Gastrocnemius medialis (tissue), 4 donors: ENCODE measurements around the gene PGK2. TPM values are rescaled to one million over a fixed set of nuclear protein-coding genes. Genes with fewer than 3 reads are reported as not detected.

ENCODE experiments used
- ATAC-seq, 2 donors: fragments of 150-250 bp; one replicate each; pipeline ENCODE4 v1.9.1; 2016
- DNase-seq, 2 donors: peaks; one replicate each; pipeline ENCODE4 v3.0.0-alpha.2; 2019
- H3K27ac ChIP-seq, 4 donors: fragments of 200-600 bp; sonication (generic); 1 replicate in 1 of 4; 2 replicates in 3 of 4; pipeline ENCODE4 v1.5.1; 2016 to 2018; ENCODE audit warnings: mild to moderate bottlenecking in 2 of 4, moderate library complexity in 1 of 4
- H3K27me3 ChIP-seq, 3 donors: fragments of 200-600 bp; sonication (generic) in 2 of 3; 1 replicate in 1 of 3; 2 replicates in 2 of 3; pipeline versions ENCODE4 v1.5.1 to v1.6.0; 2016 to 2019; ENCODE audit warnings: mild to moderate bottlenecking in 1 of 3, moderate library complexity in 1 of 3
- H3K36me3 ChIP-seq, 2 donors: fragments of 200-600 bp; sonication (generic) in 1 of 2; one replicate each; pipeline ENCODE4 v1.5.1; 2017 to 2018
- H3K4me1 ChIP-seq, 2 donors: fragments of 200-600 bp; sonication (generic) in 1 of 2; one replicate each; pipeline ENCODE4 v1.5.1; 2016 to 2017; ENCODE audit warnings: mild to moderate bottlenecking in 2 of 2
- H3K4me3 ChIP-seq, 4 donors: fragments of 200-600 bp; sonication (generic) in 3 of 4; 1 replicate in 1 of 4; 2 replicates in 3 of 4; pipeline ENCODE4 v1.5.1; 2016 to 2019; ENCODE audit warnings: mild to moderate bottlenecking in 2 of 4
- H3K9me3 ChIP-seq, 3 donors: fragments of 200-600 bp; sonication (generic) in 2 of 3; 1 replicate in 1 of 3; 2 replicates in 2 of 3; pipeline ENCODE4 v1.5.1; 2016 to 2019
- POLR2A ChIP-seq, 2 donors: fragments of 450-650 bp; IDR thresholded peaks; one replicate each; pipeline ENCODE4 v1.6.1; 2017; ENCODE audit warnings: antibody characterized with exemption in 2 of 2, mild to moderate bottlenecking in 2 of 2, moderate library complexity in 2 of 2
- in situ Hi-C, 4 donors: fragments of 200-750 bp; cut with MboI; loops; one replicate each; pipeline versions ENCODE4 v1.15.0 to v1.8.0; 2017; ENCODE audit warnings: low sequenced_read_pairs in 4 of 4
- intact Hi-C: fragments of 100-400 bp; cut with DNase I; formaldehyde crosslinking; loops from one replicate; pipeline ENCODE4 v1.15.1; 2023; ENCODE audit warnings: low total_unique reads
- total RNA-seq, 4 donors: library from RNA; depleted of rRNA; stranded (reverse); fragments of >200 nt; gene quantifications; one replicate each; pipeline versions ENCODE4 v1.1.0 to v1.2.3, GENCODE V29; 2016
- TF ChIP-seq, protein P1 (sequence below), 5 experiments: fragments of 450-650 bp in 3 of 5; fragments of 200-600 bp in 2 of 5; sonication (generic) in 2 of 5; IDR thresholded peaks in 4 of 5; conservative IDR thresholded peaks in 1 of 5; 1 replicate in 4 of 5; 2 replicates in 1 of 5; pipeline ENCODE4 v1.5.1; 2016 to 2019; ENCODE audit warnings: antibody characterized with exemption in 5 of 5, mild to moderate bottlenecking in 3 of 5, moderate library complexity in 3 of 5

The PGK2 gene
- total RNA-seq, 4 donors from 2014 or later = not detected

DNA sequence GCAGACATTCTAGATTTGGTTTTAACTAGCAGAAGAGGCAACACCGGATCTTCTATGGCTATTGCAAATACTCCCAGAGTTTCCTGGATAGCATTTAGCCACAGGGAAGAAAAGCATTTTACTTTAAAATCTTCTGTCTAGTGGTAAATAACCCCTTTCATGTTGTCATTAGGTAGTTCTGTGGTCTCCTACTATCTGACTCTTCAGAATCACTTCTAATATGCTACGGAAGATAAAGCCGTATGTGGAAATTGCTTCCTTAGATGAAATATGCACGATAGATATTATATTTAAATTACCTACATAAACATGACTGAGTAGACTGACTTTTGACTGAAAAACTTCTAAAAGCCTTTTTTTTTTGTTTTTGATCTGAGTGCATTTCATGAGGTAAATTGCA lies 43.7 kb downstream of the PGK2 start:
- Histone ChIP-seq H3K9me3 (no peaks in the 10 kb centered on the region), H3K4me1 (no peaks in the 10 kb centered on the region), H3K27ac (no peak overlapping the region), H3K36me3 (no peaks in the 10 kb centered on the region), H3K4me3 (no peak overlapping the region), H3K27me3 (no peaks in the 10 kb centered on the region)
- in situ Hi-C loops = no loop called here
- no peak for DNase-seq
- TF ChIP-seq, protein P1, sequence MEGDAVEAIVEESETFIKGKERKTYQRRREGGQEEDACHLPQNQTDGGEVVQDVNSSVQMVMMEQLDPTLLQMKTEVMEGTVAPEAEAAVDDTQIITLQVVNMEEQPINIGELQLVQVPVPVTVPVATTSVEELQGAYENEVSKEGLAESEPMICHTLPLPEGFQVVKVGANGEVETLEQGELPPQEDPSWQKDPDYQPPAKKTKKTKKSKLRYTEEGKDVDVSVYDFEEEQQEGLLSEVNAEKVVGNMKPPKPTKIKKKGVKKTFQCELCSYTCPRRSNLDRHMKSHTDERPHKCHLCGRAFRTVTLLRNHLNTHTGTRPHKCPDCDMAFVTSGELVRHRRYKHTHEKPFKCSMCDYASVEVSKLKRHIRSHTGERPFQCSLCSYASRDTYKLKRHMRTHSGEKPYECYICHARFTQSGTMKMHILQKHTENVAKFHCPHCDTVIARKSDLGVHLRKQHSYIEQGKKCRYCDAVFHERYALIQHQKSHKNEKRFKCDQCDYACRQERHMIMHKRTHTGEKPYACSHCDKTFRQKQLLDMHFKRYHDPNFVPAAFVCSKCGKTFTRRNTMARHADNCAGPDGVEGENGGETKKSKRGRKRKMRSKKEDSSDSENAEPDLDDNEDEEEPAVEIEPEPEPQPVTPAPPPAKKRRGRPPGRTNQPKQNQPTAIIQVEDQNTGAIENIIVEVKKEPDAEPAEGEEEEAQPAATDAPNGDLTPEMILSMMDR (IDR thresholded peaks at IDR 0.05 in 4 of 5, conservative IDR thresholded peaks at IDR 0.05 in 1 of 5) = no peak
- TF ChIP-seq POLR2A (IDR thresholded peaks at IDR 0.05) = no peak
- ATAC-seq = no peak
- intact Hi-C loops = no loop called here

DNA sequence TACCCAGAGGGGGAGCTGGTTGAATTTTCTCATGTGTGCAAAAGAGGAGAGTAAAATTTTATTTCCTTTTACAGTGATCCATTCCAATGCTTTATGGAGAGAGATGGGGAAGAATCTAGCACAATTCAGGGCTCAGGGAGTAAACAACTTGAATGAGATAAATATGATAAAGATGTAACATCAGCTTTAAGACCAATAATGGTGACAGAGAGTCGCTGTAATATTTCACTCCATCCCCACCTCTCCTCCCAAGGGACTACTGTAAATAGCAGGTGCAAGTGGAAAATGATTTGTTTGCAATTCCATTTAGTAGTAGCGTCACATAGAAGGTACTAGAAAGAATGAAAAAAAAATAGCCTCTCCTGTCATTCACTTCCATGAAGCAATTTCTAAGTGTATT lies 47.7 kb downstream of the PGK2 start:
- Histone ChIP-seq H3K9me3 (no peaks in the 10 kb centered on the region), H3K4me1 (no peaks in the 10 kb centered on the region), H3K4me3 (no peak overlapping the region), H3K27me3 (no peaks in the 10 kb centered on the region), H3K27ac (no peak overlapping the region), H3K36me3 (no peaks in the 10 kb centered on the region)
- no peak for ATAC-seq
- intact Hi-C loops (no loop called here), in situ Hi-C loops (no loop called here)
- DNase-seq = no peak
- TF ChIP-seq, protein P1 (IDR thresholded peaks at IDR 0.05 in 4 of 5, conservative IDR thresholded peaks at IDR 0.05 in 1 of 5) = no peak
- TF ChIP-seq POLR2A (IDR thresholded peaks at IDR 0.05) = no peak

DNA sequence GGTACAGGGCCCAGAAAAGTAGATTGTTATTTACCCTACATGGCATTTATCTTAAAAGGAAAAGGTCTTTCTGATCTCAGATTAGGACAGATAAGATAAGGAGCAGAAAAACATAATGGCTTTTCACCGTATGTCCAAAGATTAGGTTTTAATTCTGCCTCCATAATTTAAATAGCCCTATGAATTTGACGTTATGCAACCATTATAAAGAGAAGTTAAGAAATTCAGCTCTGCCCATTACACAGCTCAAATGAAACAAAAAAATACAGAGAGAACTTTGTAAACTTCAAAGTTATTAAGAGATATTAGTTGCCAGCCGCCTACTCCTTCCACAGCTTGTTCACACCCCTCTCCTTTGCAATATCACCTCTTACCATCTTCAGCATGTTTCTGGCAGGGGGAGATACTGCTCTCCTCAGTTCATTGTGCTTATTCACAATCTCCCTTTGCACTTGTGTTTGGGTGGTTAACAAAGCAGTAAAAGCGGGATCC lies 51.0 kb downstream of the PGK2 start:
- in situ Hi-C loops (no loop called here), intact Hi-C loops (no loop called here)
- Histone ChIP-seq H3K9me3 (no peaks in the 10 kb centered on the region), H3K36me3 (no peaks in the 10 kb centered on the region), H3K27me3 (no peaks in the 10 kb centered on the region), H3K4me3 (no peak overlapping the region), H3K4me1 (no peaks in the 10 kb centered on the region), H3K27ac (no peak overlapping the region)
- ATAC-seq = no peak
- no peak for DNase-seq
- TF ChIP-seq POLR2A (IDR thresholded peaks at IDR 0.05) = no peak
- TF ChIP-seq, protein P1 (IDR thresholded peaks at IDR 0.05 in 4 of 5, conservative IDR thresholded peaks at IDR 0.05 in 1 of 5) = no peak

Other genes starting within 250 kb of the PGK2 start
- gene C6orf141, start 236.6 kb downstream of the PGK2 start, total RNA-seq = 1 to 10 TPM in 3 of 4 donors, not detected in 1; 1.0 to 7.8 (median 1.5) TPM
- under 1 TPM in 1 of 4 donors, not detected in 3; 0.26 TPM for gene RHAG, start 150.4 kb downstream of the PGK2 start, total RNA-seq
- not detected for gene CRISP2, start 73.7 kb downstream of the PGK2 start, total RNA-seq
- gene CRISP3, start 42.9 kb downstream of the PGK2 start, total RNA-seq = not detected
- not detected for gene CRISP1, start 79.2 kb upstream of the PGK2 start, total RNA-seq
- gene DEFB114, start 176.9 kb upstream of the PGK2 start, total RNA-seq = not detected
- gene DEFB113, start 182.3 kb upstream of the PGK2 start, total RNA-seq = not detected
- not detected for gene DEFB110, start 234.7 kb upstream of the PGK2 start, total RNA-seq